GM23338 (cell line): ENCODE data around the gene PTBP3.

ENCODE experiments used
- CREB1 ChIP-seq: fragments of 250-450 bp; sonication (Bioruptor Pico); IDR thresholded peaks from 2 replicates; pipeline ENCODE4 v1.5.0; 2020; ENCODE audit warnings: low read depth, mild to moderate bottlenecking, moderate library complexity
- EZH2 ChIP-seq: fragments of 200-600 bp; sonication (generic); IDR thresholded peaks from one replicate; pipeline ENCODE4 v1.8.0; 2017; ENCODE audit warnings: antibody characterized with exemption, mild to moderate bottlenecking, low read depth; ENCODE audit not compliant: unreplicated experiment
- EZH2phosphoT487 ChIP-seq: fragments of 200-600 bp; sonication (generic); IDR thresholded peaks from one replicate; pipeline ENCODE4 v1.8.1; 2018; ENCODE audit warnings: antibody characterized with exemption; ENCODE audit not compliant: unreplicated experiment
- JUNB ChIP-seq: IDR thresholded peaks from one replicate; pipeline ENCODE4 v1.6.1; 2016; ENCODE audit warnings: antibody characterized with exemption; ENCODE audit not compliant: unreplicated experiment
- NANOG ChIP-seq: IDR thresholded peaks from 2 replicates; pipeline ENCODE4 v1.6.1; 2016; ENCODE audit warnings: antibody characterized with exemption, borderline replicate concordance
- POLR2AphosphoS5 ChIP-seq: IDR thresholded peaks from 2 replicates; pipeline ENCODE4 v1.6.1; 2016; ENCODE audit warnings: antibody characterized with exemption, low read depth
- STAT1 ChIP-seq: IDR thresholded peaks from one replicate; pipeline ENCODE4 v1.6.1; 2016; ENCODE audit warnings: antibody characterized with exemption; ENCODE audit not compliant: unreplicated experiment
- ZNF114 ChIP-seq: fragments of 250-450 bp; sonication (Bioruptor Pico); IDR thresholded peaks from 2 replicates; pipeline ENCODE4 v1.5.0; 2020; ENCODE audit warnings: mild to moderate bottlenecking, moderate library complexity
- TF ChIP-seq, protein P1 (sequence below), 2 experiments: fragments of 200-600 bp in 1 of 2; sonication (generic) in 1 of 2; conservative IDR thresholded peaks; 2 replicates each; pipeline versions ENCODE4 v1.5.1 to v1.6.1; 2016 to 2017; ENCODE audit warnings: antibody characterized with exemption in 2 of 2, low read depth in 2 of 2, mild to moderate bottlenecking in 2 of 2, moderate library complexity in 1 of 2
- TF ChIP-seq, protein P2 (sequence below): fragments of 250-450 bp; sonication (Bioruptor Pico); IDR thresholded peaks from 2 replicates; pipeline ENCODE4 v1.5.0; 2020; ENCODE audit warnings: mild to moderate bottlenecking, moderate library complexity
- TF ChIP-seq, protein P3 (sequence below): IDR thresholded peaks from one replicate; pipeline ENCODE4 v1.6.1; 2018; ENCODE audit warnings: antibody characterized with exemption; ENCODE audit not compliant: unreplicated experiment
- TF ChIP-seq, protein P4 (sequence below): IDR thresholded peaks from 2 replicates; pipeline ENCODE4 v1.6.1; 2016; ENCODE audit warnings: antibody characterized with exemption

DNA sequence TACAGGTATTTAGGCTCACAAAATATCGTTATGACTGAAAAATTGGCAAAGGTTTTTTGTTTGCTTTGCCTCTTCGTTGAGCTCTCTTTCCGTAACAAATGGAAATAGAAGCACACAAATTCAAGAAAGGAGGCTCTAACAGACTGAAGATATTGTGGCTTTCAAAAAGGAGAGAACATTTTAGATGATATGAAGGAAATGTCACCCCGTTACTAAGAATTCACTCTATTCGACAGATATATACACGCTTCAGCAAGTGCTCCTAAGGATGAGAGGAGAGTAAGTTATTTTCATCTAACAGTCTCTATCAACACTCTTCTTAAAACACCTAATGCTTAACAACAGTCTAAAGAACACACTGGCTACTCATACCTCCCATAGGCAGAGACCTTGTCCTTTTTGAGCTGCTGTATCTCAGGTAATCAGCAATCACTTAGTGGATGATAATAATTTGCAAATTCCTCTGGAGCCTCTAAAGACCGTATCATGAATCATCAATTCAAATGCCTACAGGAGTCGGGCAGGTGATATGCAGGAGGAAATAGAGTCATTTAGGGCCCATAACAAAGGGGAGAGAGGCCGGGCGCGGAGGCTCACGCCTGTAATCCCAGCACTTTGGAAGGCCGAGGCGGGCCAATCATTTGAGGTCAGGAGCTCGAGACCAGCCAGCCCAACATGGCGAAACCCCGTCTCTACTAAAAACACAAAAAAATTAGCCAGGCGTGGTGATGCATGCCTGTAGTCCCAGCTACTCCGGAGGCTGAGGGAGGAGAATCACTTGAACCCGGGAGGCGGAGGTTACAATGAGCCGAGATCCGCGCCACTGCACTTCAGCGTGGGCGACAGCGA lies 45.1 kb upstream of the PTBP3 start:
- TF ChIP-seq, protein P1, sequence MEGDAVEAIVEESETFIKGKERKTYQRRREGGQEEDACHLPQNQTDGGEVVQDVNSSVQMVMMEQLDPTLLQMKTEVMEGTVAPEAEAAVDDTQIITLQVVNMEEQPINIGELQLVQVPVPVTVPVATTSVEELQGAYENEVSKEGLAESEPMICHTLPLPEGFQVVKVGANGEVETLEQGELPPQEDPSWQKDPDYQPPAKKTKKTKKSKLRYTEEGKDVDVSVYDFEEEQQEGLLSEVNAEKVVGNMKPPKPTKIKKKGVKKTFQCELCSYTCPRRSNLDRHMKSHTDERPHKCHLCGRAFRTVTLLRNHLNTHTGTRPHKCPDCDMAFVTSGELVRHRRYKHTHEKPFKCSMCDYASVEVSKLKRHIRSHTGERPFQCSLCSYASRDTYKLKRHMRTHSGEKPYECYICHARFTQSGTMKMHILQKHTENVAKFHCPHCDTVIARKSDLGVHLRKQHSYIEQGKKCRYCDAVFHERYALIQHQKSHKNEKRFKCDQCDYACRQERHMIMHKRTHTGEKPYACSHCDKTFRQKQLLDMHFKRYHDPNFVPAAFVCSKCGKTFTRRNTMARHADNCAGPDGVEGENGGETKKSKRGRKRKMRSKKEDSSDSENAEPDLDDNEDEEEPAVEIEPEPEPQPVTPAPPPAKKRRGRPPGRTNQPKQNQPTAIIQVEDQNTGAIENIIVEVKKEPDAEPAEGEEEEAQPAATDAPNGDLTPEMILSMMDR (conservative IDR thresholded peaks at IDR 0.05; ENCODE audit: low read depth in 2 of 2), result no peak
- TF ChIP-seq EZH2 (no peak), EZH2phosphoT487 (no peak), POLR2AphosphoS5 (no peak), JUNB (no peak), NANOG (no peak), CREB1 (CRISPR knock-in tag) (no peak), STAT1 (no peak), ZNF114 (CRISPR knock-in tag) (no peak)
- TF ChIP-seq, protein P2, sequence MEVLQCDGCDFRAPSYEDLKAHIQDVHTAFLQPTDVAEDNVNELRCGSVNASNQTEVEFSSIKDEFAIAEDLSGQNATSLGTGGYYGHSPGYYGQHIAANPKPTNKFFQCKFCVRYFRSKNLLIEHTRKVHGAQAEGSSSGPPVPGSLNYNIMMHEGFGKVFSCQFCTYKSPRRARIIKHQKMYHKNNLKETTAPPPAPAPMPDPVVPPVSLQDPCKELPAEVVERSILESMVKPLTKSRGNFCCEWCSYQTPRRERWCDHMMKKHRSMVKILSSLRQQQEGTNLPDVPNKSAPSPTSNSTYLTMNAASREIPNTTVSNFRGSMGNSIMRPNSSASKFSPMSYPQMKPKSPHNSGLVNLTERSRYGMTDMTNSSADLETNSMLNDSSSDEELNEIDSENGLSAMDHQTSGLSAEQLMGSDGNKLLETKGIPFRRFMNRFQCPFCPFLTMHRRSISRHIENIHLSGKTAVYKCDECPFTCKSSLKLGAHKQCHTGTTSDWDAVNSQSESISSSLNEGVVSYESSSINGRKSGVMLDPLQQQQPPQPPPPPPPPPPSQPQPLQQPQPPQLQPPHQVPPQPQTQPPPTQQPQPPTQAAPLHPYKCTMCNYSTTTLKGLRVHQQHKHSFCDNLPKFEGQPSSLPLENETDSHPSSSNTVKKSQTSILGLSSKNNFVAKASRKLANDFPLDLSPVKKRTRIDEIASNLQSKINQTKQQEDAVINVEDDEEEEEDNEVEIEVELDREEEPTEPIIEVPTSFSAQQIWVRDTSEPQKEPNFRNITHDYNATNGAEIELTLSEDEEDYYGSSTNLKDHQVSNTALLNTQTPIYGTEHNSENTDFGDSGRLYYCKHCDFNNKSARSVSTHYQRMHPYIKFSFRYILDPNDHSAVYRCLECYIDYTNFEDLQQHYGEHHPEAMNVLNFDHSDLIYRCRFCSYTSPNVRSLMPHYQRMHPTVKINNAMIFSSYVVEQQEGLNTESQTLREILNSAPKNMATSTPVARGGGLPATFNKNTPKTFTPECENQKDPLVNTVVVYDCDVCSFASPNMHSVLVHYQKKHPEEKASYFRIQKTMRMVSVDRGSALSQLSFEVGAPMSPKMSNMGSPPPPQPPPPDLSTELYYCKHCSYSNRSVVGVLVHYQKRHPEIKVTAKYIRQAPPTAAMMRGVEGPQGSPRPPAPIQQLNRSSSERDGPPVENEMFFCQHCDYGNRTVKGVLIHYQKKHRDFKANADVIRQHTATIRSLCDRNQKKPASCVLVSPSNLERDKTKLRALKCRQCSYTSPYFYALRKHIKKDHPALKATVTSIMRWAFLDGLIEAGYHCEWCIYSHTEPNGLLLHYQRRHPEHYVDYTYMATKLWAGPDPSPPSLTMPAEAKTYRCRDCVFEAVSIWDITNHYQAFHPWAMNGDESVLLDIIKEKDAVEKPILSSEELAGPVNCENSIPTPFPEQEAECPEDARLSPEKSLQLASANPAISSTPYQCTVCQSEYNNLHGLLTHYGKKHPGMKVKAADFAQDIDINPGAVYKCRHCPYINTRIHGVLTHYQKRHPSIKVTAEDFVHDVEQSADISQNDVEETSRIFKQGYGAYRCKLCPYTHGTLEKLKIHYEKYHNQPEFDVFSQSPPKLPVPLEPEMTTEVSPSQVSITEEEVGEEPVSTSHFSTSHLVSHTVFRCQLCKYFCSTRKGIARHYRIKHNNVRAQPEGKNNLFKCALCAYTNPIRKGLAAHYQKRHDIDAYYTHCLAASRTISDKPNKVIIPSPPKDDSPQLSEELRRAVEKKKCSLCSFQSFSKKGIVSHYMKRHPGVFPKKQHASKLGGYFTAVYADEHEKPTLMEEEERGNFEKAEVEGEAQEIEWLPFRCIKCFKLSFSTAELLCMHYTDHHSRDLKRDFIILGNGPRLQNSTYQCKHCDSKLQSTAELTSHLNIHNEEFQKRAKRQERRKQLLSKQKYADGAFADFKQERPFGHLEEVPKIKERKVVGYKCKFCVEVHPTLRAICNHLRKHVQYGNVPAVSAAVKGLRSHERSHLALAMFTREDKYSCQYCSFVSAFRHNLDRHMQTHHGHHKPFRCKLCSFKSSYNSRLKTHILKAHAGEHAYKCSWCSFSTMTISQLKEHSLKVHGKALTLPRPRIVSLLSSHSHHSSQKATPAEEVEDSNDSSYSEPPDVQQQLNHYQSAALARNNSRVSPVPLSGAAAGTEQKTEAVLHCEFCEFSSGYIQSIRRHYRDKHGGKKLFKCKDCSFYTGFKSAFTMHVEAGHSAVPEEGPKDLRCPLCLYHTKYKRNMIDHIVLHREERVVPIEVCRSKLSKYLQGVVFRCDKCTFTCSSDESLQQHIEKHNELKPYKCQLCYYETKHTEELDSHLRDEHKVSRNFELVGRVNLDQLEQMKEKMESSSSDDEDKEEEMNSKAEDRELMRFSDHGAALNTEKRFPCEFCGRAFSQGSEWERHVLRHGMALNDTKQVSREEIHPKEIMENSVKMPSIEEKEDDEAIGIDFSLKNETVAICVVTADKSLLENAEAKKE (CRISPR knock-in tag), result no peak
- TF ChIP-seq, protein P3, sequence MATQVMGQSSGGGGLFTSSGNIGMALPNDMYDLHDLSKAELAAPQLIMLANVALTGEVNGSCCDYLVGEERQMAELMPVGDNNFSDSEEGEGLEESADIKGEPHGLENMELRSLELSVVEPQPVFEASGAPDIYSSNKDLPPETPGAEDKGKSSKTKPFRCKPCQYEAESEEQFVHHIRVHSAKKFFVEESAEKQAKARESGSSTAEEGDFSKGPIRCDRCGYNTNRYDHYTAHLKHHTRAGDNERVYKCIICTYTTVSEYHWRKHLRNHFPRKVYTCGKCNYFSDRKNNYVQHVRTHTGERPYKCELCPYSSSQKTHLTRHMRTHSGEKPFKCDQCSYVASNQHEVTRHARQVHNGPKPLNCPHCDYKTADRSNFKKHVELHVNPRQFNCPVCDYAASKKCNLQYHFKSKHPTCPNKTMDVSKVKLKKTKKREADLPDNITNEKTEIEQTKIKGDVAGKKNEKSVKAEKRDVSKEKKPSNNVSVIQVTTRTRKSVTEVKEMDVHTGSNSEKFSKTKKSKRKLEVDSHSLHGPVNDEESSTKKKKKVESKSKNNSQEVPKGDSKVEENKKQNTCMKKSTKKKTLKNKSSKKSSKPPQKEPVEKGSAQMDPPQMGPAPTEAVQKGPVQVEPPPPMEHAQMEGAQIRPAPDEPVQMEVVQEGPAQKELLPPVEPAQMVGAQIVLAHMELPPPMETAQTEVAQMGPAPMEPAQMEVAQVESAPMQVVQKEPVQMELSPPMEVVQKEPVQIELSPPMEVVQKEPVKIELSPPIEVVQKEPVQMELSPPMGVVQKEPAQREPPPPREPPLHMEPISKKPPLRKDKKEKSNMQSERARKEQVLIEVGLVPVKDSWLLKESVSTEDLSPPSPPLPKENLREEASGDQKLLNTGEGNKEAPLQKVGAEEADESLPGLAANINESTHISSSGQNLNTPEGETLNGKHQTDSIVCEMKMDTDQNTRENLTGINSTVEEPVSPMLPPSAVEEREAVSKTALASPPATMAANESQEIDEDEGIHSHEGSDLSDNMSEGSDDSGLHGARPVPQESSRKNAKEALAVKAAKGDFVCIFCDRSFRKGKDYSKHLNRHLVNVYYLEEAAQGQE, result no peak
- TF ChIP-seq, protein P4, sequence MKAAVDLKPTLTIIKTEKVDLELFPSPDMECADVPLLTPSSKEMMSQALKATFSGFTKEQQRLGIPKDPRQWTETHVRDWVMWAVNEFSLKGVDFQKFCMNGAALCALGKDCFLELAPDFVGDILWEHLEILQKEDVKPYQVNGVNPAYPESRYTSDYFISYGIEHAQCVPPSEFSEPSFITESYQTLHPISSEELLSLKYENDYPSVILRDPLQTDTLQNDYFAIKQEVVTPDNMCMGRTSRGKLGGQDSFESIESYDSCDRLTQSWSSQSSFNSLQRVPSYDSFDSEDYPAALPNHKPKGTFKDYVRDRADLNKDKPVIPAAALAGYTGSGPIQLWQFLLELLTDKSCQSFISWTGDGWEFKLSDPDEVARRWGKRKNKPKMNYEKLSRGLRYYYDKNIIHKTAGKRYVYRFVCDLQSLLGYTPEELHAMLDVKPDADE, result no peak
